Measurements from ENCODE around the gene SLC7A14.

- no peak for TF ChIP-seq TSHZ2 (CRISPR knock-in tag; IDR thresholded peaks at IDR 0.05)
- TF ChIP-seq RARB (CRISPR knock-in tag; IDR thresholded peaks at IDR 0.05) = no peak
- TF ChIP-seq ZNF70 (CRISPR knock-in tag; IDR thresholded peaks at IDR 0.05) = no peak
- TF ChIP-seq PATZ1 (CRISPR knock-in tag; IDR thresholded peaks at IDR 0.05; ENCODE audit: borderline replicate concordance) = no peak
- TF ChIP-seq SNAI2 (CRISPR knock-in tag; IDR thresholded peaks at IDR 0.05) = no peak
- TF ChIP-seq ZC3H10 (CRISPR knock-in tag; IDR thresholded peaks at IDR 0.05) = no peak
- no peak for TF ChIP-seq ZFP3 (CRISPR knock-in tag; IDR thresholded peaks at IDR 0.05)
- no peak for TF ChIP-seq ZNF565 (CRISPR knock-in tag; conservative IDR thresholded peaks at IDR 0.05; ENCODE audit: low read depth)
- TF ChIP-seq ZFP30 (CRISPR knock-in tag; IDR thresholded peaks at IDR 0.05) = no peak
These were observed 18.1 kb upstream of the SLC7A14 start for GRCh38 chr3:170603770-170604510.

Data from SK-N-SH treated with all-trans-retinoic acid at 6 μM for 48 hours (cell line).